A673 (cell line): ENCODE data around the gene SMIM30. TPM values are rescaled to one million over a fixed set of nuclear protein-coding genes. Genes with fewer than 3 reads are reported as not detected.
"Not testable (repeated sequence)": the region's sequence is repeated elsewhere in the genome, so short reads cannot be mapped to it uniquely, and the experiment has no call there.

Source experiments
- BruUV-seq: library from RNA; stranded (reverse); fragments of 400-500 nt; replicated peaks from 2 replicates; lab custom pipeline; 2021; lab: Mats Ljungman, UMichigan
- CTCF ChIA-PET: fragments of 300-600 bp; sonication (Branson Sonifier 250); formaldehyde crosslinking; loops from one replicate; lab custom pipeline; 2022; ENCODE audit warnings: antibody characterized with exemption; lab: Charles Lee
- POLR2A ChIA-PET: fragments of 300-600 bp; sonication (Branson Sonifier 250); formaldehyde crosslinking; loops from one replicate; lab custom pipeline; 2022; ENCODE audit warnings: antibody characterized with exemption; ENCODE audit not compliant: low non-redundant PET; lab: Charles Lee
- DNase-seq: peaks from one replicate; pipeline ENCODE4 v3.0.0-alpha.2; 2015; ENCODE audit warnings: low spot score
- H3K27ac ChIP-seq: fragments of 200-600 bp; sonication (generic); 2 replicates; pipeline ENCODE4 v1.5.1; 2016; ENCODE audit warnings: mixed run types, low read depth, mild to moderate bottlenecking, mixed read lengths, antibody characterized with exemption, low read length; ENCODE audit not compliant: poor library complexity, severe bottlenecking
- H3K27me3 ChIP-seq: fragments of 200-600 bp; sonication (generic); replicated peaks from 2 replicates; pipeline ENCODE4 v1.6.1; 2017; ENCODE audit warnings: mixed run types, low read depth, mild to moderate bottlenecking, mixed read lengths, antibody characterized with exemption, low read length; ENCODE audit not compliant: insufficient read depth, poor library complexity
- H3K36me3 ChIP-seq: fragments of 200-600 bp; sonication (generic); 2 replicates; pipeline ENCODE4 v1.6.1; 2016; ENCODE audit warnings: mixed run types, mild to moderate bottlenecking, mixed read lengths, antibody characterized with exemption, low read length; ENCODE audit not compliant: insufficient read depth, poor library complexity, severe bottlenecking
- H3K4me1 ChIP-seq: fragments of 200-600 bp; sonication (generic); 2 replicates; pipeline ENCODE4 v1.6.1; 2017; ENCODE audit warnings: mixed run types, mild to moderate bottlenecking, mixed read lengths, antibody characterized with exemption, low read length; ENCODE audit not compliant: insufficient read depth, poor library complexity, severe bottlenecking
- H3K4me3 ChIP-seq: fragments of 200-600 bp; sonication (generic); 2 replicates; pipeline ENCODE4 v1.5.1; 2016; ENCODE audit warnings: low read depth, mixed run types, mild to moderate bottlenecking, mixed read lengths, low read length; ENCODE audit not compliant: poor library complexity, severe bottlenecking
- H3K9me3 ChIP-seq: fragments of 200-600 bp; sonication (generic); 2 replicates; pipeline ENCODE4 v1.6.1; 2016; ENCODE audit warnings: mixed run types, low read depth, mild to moderate bottlenecking, mixed read lengths, antibody characterized with exemption, low read length; ENCODE audit not compliant: poor library complexity, severe bottlenecking
- CTCF ChIP-seq: fragments of 300-800, 200-600 bp; sonication (generic); conservative IDR thresholded peaks from 2 replicates; pipeline ENCODE4 v1.5.1; 2017; ENCODE audit warnings: low read depth, mild to moderate bottlenecking, antibody characterized with exemption, low read length, moderate library complexity, mixed read lengths
- EZH2 ChIP-seq: fragments of 200-600 bp; sonication (generic); IDR thresholded peaks from 2 replicates; pipeline ENCODE4 v1.6.1; 2017; ENCODE audit warnings: borderline replicate concordance, low read depth, mild to moderate bottlenecking, mixed read lengths, antibody characterized with exemption, low read length; ENCODE audit not compliant: poor library complexity, severe bottlenecking
- intact Hi-C: fragments of 100-400 bp; cut with micrococcal nuclease; formaldehyde crosslinking; loops from one replicate; pipeline ENCODE4 v1.10.0; 2022; ENCODE audit not compliant: unreplicated experiment
- total RNA-seq: library from RNA; stranded (reverse); gene quantifications from 2 replicates; pipeline ENCODE4 v1.2.3, GENCODE V29; 2021

SMIM30 gene
- total RNA-seq, 1 experiment from 2014 or later, result 40.8 TPM

GRCh38 chr7:113119429-113119828 is 1.1 kb upstream of the SMIM30 start:
- H3K9me3 ChIP-seq, result no peaks in the 10 kb centered on the region
- no TSS peak for BruUV-seq
- ChIA-PET POLR2A (no interaction called here), CTCF (no interaction called here)
- H3K4me1 ChIP-seq, result peaks cover 2% of the 10 kb centered on the region
- DNase-seq, result no peak
- intact Hi-C loops, result no loop called here
- no peaks in the 10 kb centered on the region for H3K36me3 ChIP-seq
- H3K4me3 ChIP-seq, result no peak overlapping the region
- TF ChIP-seq EZH2 (no peak), CTCF (no peak)
- H3K27ac ChIP-seq, result no peak overlapping the region
- no peaks in the 10 kb centered on the region for H3K27me3 ChIP-seq

GRCh38 chr7:113117374-113117774 is 980 bp downstream of the SMIM30 start:
- POLR2A ChIA-PET, H3K9me3 ChIP-seq, DNase-seq, H3K27me3 ChIP-seq, H3K27ac ChIP-seq, CTCF ChIA-PET, H3K4me1 ChIP-seq, H3K36me3 ChIP-seq, BruUV-seq, intact Hi-C loops: not testable (repeated sequence)
- H3K4me3 ChIP-seq, result peak overlapping the region; percentile 68

- no peak for DNase-seq
- no peak overlapping the region for H3K27ac ChIP-seq
- no peaks in the 10 kb centered on the region for H3K9me3 ChIP-seq
- TF ChIP-seq CTCF (0 out of 2 replicates have a peak, but pooled peaks have one; percentile 19), EZH2 (no peak)
- no peaks in the 10 kb centered on the region for H3K36me3 ChIP-seq
- intact Hi-C loops, result no loop called here
- H3K4me1 ChIP-seq, result peaks cover 2% of the 10 kb centered on the region
- ChIA-PET CTCF (no interaction called here), POLR2A (no interaction called here)
- no peak overlapping the region for H3K4me3 ChIP-seq
- no TSS peak for BruUV-seq
- H3K27me3 ChIP-seq, result no peaks in the 10 kb centered on the region
These were observed 4.4 kb downstream of the SMIM30 start for GRCh38 chr7:113113912-113114311.

- Histone ChIP-seq H3K27me3 (no peaks in the 10 kb centered on the region), H3K27ac (no peak overlapping the region), H3K9me3 (no peaks in the 10 kb centered on the region), H3K4me3 (no peak overlapping the region), H3K4me1 (no peaks in the 10 kb centered on the region), H3K36me3 (no peaks in the 10 kb centered on the region)
- POLR2A ChIA-PET, result no interaction called here
- no TSS peak for BruUV-seq
- no peak for DNase-seq
- CTCF ChIA-PET, result no interaction called here
- no peak for TF ChIP-seq EZH2
- TF ChIP-seq CTCF, result no peak
- intact Hi-C loops, result no loop called here
These were observed 8.6 kb downstream of the SMIM30 start for GRCh38 chr7:113109718-113110117.
